Nephron progenitor cell (in vitro differentiated cells): ENCODE results near the gene CACNA2D4.

Experiments used
- DNase-seq: peaks from one replicate; pipeline ENCODE4 v3.0.0; 2021
- H3K27ac Mint-ChIP-seq: 2 replicates; pipeline ENCODE4 v1.8.0; 2021; ENCODE audit warnings: mild to moderate bottlenecking, moderate library complexity, mixed read lengths
- H3K27me3 Mint-ChIP-seq: 2 replicates; pipeline ENCODE4 v1.8.0; 2021; ENCODE audit warnings: mild to moderate bottlenecking, low read depth, mixed read lengths; ENCODE audit not compliant: poor library complexity
- H3K36me3 Mint-ChIP-seq: 2 replicates; pipeline ENCODE4 v1.8.0; 2021; ENCODE audit warnings: low read depth, mixed read lengths
- H3K4me1 Mint-ChIP-seq: 2 replicates; pipeline ENCODE4 v1.8.0; 2021; ENCODE audit warnings: mixed read lengths
- H3K4me3 Mint-ChIP-seq: 2 replicates; pipeline ENCODE4 v1.8.0; 2021; ENCODE audit warnings: mild to moderate bottlenecking, moderate library complexity, mixed read lengths
- H3K9me3 Mint-ChIP-seq: 2 replicates; pipeline ENCODE4 v1.8.0; 2021; ENCODE audit warnings: mild to moderate bottlenecking, moderate library complexity, mixed read lengths
- CTCF ChIP-seq: fragments of 200-600 bp; sonication (generic); IDR thresholded peaks from 2 replicates; pipeline ENCODE4 v1.5.0; 2021; ENCODE audit warnings: antibody characterized with exemption

The CACNA2D4 gene

GRCh38 chr12:1934831-1935230, 16.4 kb upstream of the CACNA2D4 start:
- no peaks in the 10 kb centered on the region for H3K9me3 Mint-ChIP-seq
- H3K36me3 Mint-ChIP-seq, result peaks cover 6% of the 10 kb centered on the region
- H3K27me3 Mint-ChIP-seq, result peaks cover 9% of the 10 kb centered on the region
- H3K27ac Mint-ChIP-seq, result peak overlapping the region; percentile 31
- no peak overlapping the region for H3K4me3 Mint-ChIP-seq
- DNase-seq, result no peak
- no peak for TF ChIP-seq CTCF
- H3K4me1 Mint-ChIP-seq, result peaks cover 58% of the 10 kb centered on the region

GRCh38 chr12:1934068-1934467, 15.6 kb upstream of the CACNA2D4 start:
- H3K9me3 Mint-ChIP-seq, result no peaks in the 10 kb centered on the region
- H3K4me3 Mint-ChIP-seq, result no peak overlapping the region
- H3K27me3 Mint-ChIP-seq, result peaks cover 9% of the 10 kb centered on the region
- H3K27ac Mint-ChIP-seq, result peak overlapping the region; percentile 9
- TF ChIP-seq CTCF, result no peak
- peaks cover 56% of the 10 kb centered on the region for H3K4me1 Mint-ChIP-seq
- peaks cover 6% of the 10 kb centered on the region for H3K36me3 Mint-ChIP-seq
- no peak for DNase-seq

GRCh38 chr12:1933342-1934051, 15.0 kb upstream of the CACNA2D4 start:
- Mint-ChIP-seq H3K4me1 (peaks cover 61% of the 10 kb centered on the region), H3K27me3 (peaks cover 9% of the 10 kb centered on the region), H3K9me3 (no peaks in the 10 kb centered on the region), H3K27ac (peak overlapping the region; percentile 9), H3K4me3 (no peak overlapping the region), H3K36me3 (peaks cover under 1% of the 10 kb centered on the region)
- TF ChIP-seq CTCF, result no peak
- DNase-seq, result peak; percentile 37

- no peak for TF ChIP-seq CTCF
- no peak for DNase-seq
- no peaks in the 10 kb centered on the region for H3K36me3 Mint-ChIP-seq
- peaks cover 72% of the 10 kb centered on the region for H3K4me1 Mint-ChIP-seq
- H3K27ac Mint-ChIP-seq, result peak overlapping the region; percentile 9
- H3K27me3 Mint-ChIP-seq, result peaks cover 13% of the 10 kb centered on the region
- H3K4me3 Mint-ChIP-seq, result peak overlapping the region; percentile 6
- no peaks in the 10 kb centered on the region for H3K9me3 Mint-ChIP-seq
Observed at GRCh38 chr12:1932264-1932777, 13.9 kb upstream of the CACNA2D4 start.

- no peak for TF ChIP-seq CTCF
- peaks cover 78% of the 10 kb centered on the region for H3K4me1 Mint-ChIP-seq
- no peak for DNase-seq
- no peaks in the 10 kb centered on the region for H3K36me3 Mint-ChIP-seq
- H3K4me3 Mint-ChIP-seq, result no peak overlapping the region
- no peaks in the 10 kb centered on the region for H3K9me3 Mint-ChIP-seq
- no peak overlapping the region for H3K27ac Mint-ChIP-seq
- H3K27me3 Mint-ChIP-seq, result peaks cover 13% of the 10 kb centered on the region
Observed at GRCh38 chr12:1931642-1932041, 13.2 kb upstream of the CACNA2D4 start.
